ENCODE results near the gene NPBWR2.
A peak's percentile ranks its signal among the peaks of the same experiment; 100 is the strongest.
"Not testable (repeated sequence)": the region's sequence is repeated elsewhere in the genome, so short reads cannot be mapped to it uniquely, and the experiment has no call there.

NPBWR2 gene

DNA sequence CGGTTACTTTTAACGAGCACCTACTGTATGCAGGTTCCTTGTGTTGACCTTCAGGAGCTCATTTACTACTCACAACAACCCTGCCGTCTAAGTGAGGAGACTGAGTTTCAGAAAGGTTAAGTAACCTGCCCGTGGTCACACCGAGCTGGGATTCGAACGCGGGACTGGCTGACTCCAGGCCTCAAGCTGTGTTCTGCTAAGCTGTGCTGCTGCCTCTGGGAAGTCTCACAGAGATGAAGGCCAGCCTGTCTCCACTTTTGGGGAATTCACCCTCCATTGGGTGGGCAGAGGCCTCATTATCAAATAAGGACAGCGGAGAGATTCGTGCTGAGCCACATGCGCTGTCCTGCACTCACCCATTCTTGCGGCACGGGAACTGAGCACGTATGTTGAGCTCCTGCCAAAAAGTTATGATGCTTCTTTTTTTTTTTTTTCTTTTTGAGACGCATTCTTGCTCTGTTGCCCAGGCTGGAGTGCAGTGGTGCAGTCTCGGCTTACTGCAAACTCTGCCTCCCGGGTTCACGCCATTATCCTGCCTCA, 31.0 kb upstream of the NPBWR2 start:
- no peak overlapping the region for H2AFZ ChIP-seq (ENCODE audit: low read depth, low read length)
- H3K27me3 ChIP-seq (ENCODE audit: insufficient read depth, low read length): no peaks in the 10 kb centered on the region
- H3K36me3 ChIP-seq (ENCODE audit: insufficient read depth, low read length): no peaks in the 10 kb centered on the region
- H3K4me3 ChIP-seq (ENCODE audit: low read length): no peak overlapping the region
- H3K9me3 ChIP-seq (ENCODE audit: low read length): no peaks in the 10 kb centered on the region
- peaks cover 18% of the 10 kb centered on the region for H3K4me1 ChIP-seq (ENCODE audit: insufficient read depth, low read length)

DNA sequence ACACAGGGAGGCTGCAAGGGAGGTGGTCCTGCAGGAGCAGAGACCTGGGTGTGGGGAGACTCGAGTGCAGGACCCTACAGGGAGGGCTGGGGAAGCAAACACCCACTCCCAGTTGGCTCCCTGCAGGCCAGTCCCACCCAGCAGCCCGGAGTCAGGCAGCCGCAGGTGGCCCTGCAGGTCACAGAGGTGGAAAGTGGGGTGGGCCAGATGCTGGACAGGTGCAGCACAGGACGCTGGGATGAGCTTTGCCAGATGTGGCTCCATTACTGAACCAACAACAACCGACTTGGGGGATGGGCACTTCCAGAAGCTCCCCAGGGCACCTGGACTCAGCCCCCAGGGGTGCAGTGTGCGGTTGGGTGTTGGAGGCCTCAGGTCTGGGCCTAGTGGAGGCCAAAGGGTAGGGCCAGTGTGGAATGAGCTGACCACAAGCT, 30.2 kb upstream of the NPBWR2 start:
- no peaks in the 10 kb centered on the region for H3K9me3 ChIP-seq (ENCODE audit: low read length)

GRCh38 chr20:64136004-64136710, 28.8 kb upstream of the NPBWR2 start:
- Histone ChIP-seq H2AFZ (ENCODE audit: low read depth, low read length) (no peak overlapping the region), H3K9me3 (ENCODE audit: low read length) (no peaks in the 10 kb centered on the region)

More for the DNA sequence above, 30.2 kb upstream of the NPBWR2 start:
- Histone ChIP-seq H3K4me1 (ENCODE audit: insufficient read depth, low read length) (peaks cover 18% of the 10 kb centered on the region), H2AFZ (ENCODE audit: low read depth, low read length) (no peak overlapping the region), H3K27me3 (ENCODE audit: insufficient read depth, low read length) (no peaks in the 10 kb centered on the region), H3K36me3 (ENCODE audit: insufficient read depth, low read length) (no peaks in the 10 kb centered on the region), H3K4me3 (ENCODE audit: low read length) (no peak overlapping the region)

GRCh38 chr20:64134744-64135143, 27.4 kb upstream of the NPBWR2 start:
- H3K4me1 ChIP-seq (ENCODE audit: insufficient read depth, low read length); H3K9me3 ChIP-seq (ENCODE audit: low read length); H3K36me3 ChIP-seq (ENCODE audit: insufficient read depth, low read length); H2AFZ ChIP-seq (ENCODE audit: low read depth, low read length); H3K27me3 ChIP-seq (ENCODE audit: insufficient read depth, low read length); H3K4me3 ChIP-seq (ENCODE audit: low read length): not testable (repeated sequence)

More at GRCh38 chr20:64136004-64136710, 28.8 kb upstream of the NPBWR2 start:
- Histone ChIP-seq H3K4me1 (ENCODE audit: insufficient read depth, low read length) (peaks cover 16% of the 10 kb centered on the region), H3K27me3 (ENCODE audit: insufficient read depth, low read length) (no peaks in the 10 kb centered on the region), H3K4me3 (ENCODE audit: low read length) (no peak overlapping the region), H3K36me3 (ENCODE audit: insufficient read depth, low read length) (no peaks in the 10 kb centered on the region)

GRCh38 chr20:64133951-64134407, 26.6 kb upstream of the NPBWR2 start:
- H3K36me3 ChIP-seq (ENCODE audit: insufficient read depth, low read length): no peaks in the 10 kb centered on the region
- no peaks in the 10 kb centered on the region for H3K27me3 ChIP-seq (ENCODE audit: insufficient read depth, low read length)
- H3K9me3 ChIP-seq (ENCODE audit: low read length): no peaks in the 10 kb centered on the region
- no peaks in the 10 kb centered on the region for H3K4me1 ChIP-seq (ENCODE audit: insufficient read depth, low read length)
- H2AFZ ChIP-seq (ENCODE audit: low read depth, low read length): no peak overlapping the region
- H3K4me3 ChIP-seq (ENCODE audit: low read length): no peak overlapping the region

DNA sequence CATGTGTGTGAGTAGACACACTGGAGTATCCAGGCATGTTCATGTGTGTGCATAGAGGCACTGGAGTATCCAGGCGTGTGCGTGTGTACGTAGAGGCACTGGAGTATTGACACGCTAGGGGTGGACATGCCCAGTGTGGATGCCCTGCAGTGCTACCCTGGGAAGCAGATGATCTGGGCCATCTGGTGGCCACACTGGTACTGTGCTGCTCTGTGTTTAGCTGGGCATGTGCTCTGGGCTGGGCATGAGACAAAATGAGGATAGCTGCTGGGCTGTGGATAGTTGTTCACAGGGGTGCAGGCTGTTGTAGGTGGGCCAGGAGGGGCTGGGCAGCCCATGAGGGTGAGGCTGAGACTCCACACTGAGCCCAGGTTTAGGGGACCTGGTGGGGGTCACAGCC, 24.0 kb upstream of the NPBWR2 start:
- no peaks in the 10 kb centered on the region for H3K27me3 ChIP-seq (ENCODE audit: insufficient read depth, low read length)
- H3K4me3 ChIP-seq (ENCODE audit: low read length): no peak overlapping the region
- no peaks in the 10 kb centered on the region for H3K9me3 ChIP-seq (ENCODE audit: low read length)
- H2AFZ ChIP-seq (ENCODE audit: low read depth, low read length): no peak overlapping the region
- no peaks in the 10 kb centered on the region for H3K4me1 ChIP-seq (ENCODE audit: insufficient read depth, low read length)
- H3K36me3 ChIP-seq (ENCODE audit: insufficient read depth, low read length): no peaks in the 10 kb centered on the region

GRCh38 chr20:64130876-64131275, 23.5 kb upstream of the NPBWR2 start:
- Histone ChIP-seq H3K27me3 (ENCODE audit: insufficient read depth, low read length) (no peaks in the 10 kb centered on the region), H3K4me3 (ENCODE audit: low read length) (no peak overlapping the region), H3K4me1 (ENCODE audit: insufficient read depth, low read length) (no peaks in the 10 kb centered on the region), H3K9me3 (ENCODE audit: low read length) (no peaks in the 10 kb centered on the region), H2AFZ (ENCODE audit: low read depth, low read length) (no peak overlapping the region), H3K36me3 (ENCODE audit: insufficient read depth, low read length) (no peaks in the 10 kb centered on the region)

GRCh38 chr20:64130271-64130670, 22.9 kb upstream of the NPBWR2 start:
- H2AFZ ChIP-seq (ENCODE audit: low read depth, low read length): no peak overlapping the region
- no peaks in the 10 kb centered on the region for H3K27me3 ChIP-seq (ENCODE audit: insufficient read depth, low read length)
- H3K36me3 ChIP-seq (ENCODE audit: insufficient read depth, low read length): no peaks in the 10 kb centered on the region
- no peaks in the 10 kb centered on the region for H3K4me1 ChIP-seq (ENCODE audit: insufficient read depth, low read length)
- H3K4me3 ChIP-seq (ENCODE audit: low read length): no peak overlapping the region
- no peaks in the 10 kb centered on the region for H3K9me3 ChIP-seq (ENCODE audit: low read length)

GRCh38 chr20:64129146-64129782, 21.9 kb upstream of the NPBWR2 start:
- Histone ChIP-seq H3K4me3 (ENCODE audit: low read length) (no peak overlapping the region), H3K27me3 (ENCODE audit: insufficient read depth, low read length) (no peaks in the 10 kb centered on the region), H2AFZ (ENCODE audit: low read depth, low read length) (no peak overlapping the region), H3K9me3 (ENCODE audit: low read length) (no peaks in the 10 kb centered on the region), H3K4me1 (ENCODE audit: insufficient read depth, low read length) (no peaks in the 10 kb centered on the region), H3K36me3 (ENCODE audit: insufficient read depth, low read length) (no peaks in the 10 kb centered on the region)

DNA sequence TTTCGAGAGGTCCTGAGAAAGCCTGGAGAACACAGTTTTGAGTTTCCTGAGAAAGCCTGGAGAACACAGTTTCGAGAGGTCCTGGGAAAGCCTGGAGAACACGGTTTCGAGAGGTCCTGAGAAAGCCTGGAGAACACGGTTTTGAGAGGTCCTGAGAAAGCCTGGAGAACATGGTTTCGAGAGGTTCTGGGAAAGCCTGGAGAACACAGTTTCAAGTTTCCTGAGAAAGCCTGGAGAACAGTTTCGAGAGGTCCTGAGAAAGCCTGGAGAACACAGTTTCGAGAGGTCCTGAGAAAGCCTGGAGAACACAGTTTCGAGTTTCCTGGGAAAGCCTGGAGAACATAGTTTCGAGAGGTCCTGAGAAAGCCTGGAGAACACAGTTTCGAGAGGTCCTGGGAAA, 16.2 kb upstream of the NPBWR2 start:
- H3K27me3 ChIP-seq (ENCODE audit: insufficient read depth, low read length); H2AFZ ChIP-seq (ENCODE audit: low read depth, low read length); H3K36me3 ChIP-seq (ENCODE audit: insufficient read depth, low read length); H3K4me3 ChIP-seq (ENCODE audit: low read length); H3K9me3 ChIP-seq (ENCODE audit: low read length); H3K4me1 ChIP-seq (ENCODE audit: insufficient read depth, low read length): not testable (repeated sequence)

- H3K4me1 ChIP-seq (ENCODE audit: insufficient read depth, low read length); H3K36me3 ChIP-seq (ENCODE audit: insufficient read depth, low read length); H3K9me3 ChIP-seq (ENCODE audit: low read length); H3K27me3 ChIP-seq (ENCODE audit: insufficient read depth, low read length); H3K4me3 ChIP-seq (ENCODE audit: low read length); H2AFZ ChIP-seq (ENCODE audit: low read depth, low read length): not testable (repeated sequence)
Observed at GRCh38 chr20:64122927-64123326, 15.6 kb upstream of the NPBWR2 start.

- Histone ChIP-seq H2AFZ (ENCODE audit: low read depth, low read length) (no peak overlapping the region), H3K27me3 (ENCODE audit: insufficient read depth, low read length) (no peaks in the 10 kb centered on the region), H3K4me3 (ENCODE audit: low read length) (no peak overlapping the region), H3K4me1 (ENCODE audit: insufficient read depth, low read length) (no peaks in the 10 kb centered on the region), H3K9me3 (ENCODE audit: low read length) (no peaks in the 10 kb centered on the region), H3K36me3 (ENCODE audit: insufficient read depth, low read length) (no peaks in the 10 kb centered on the region)
Observed at GRCh38 chr20:64121586-64121985, 14.2 kb upstream of the NPBWR2 start.

GRCh38 chr20:64119681-64120341, 12.4 kb upstream of the NPBWR2 start:
- no peak overlapping the region for H3K4me3 ChIP-seq (ENCODE audit: low read length)
- peak overlapping the region; percentile 32 for H2AFZ ChIP-seq (ENCODE audit: low read depth, low read length)
- H3K9me3 ChIP-seq (ENCODE audit: low read length): no peaks in the 10 kb centered on the region
- H3K4me1 ChIP-seq (ENCODE audit: insufficient read depth, low read length): no peaks in the 10 kb centered on the region
- H3K36me3 ChIP-seq (ENCODE audit: insufficient read depth, low read length): no peaks in the 10 kb centered on the region
- H3K27me3 ChIP-seq (ENCODE audit: insufficient read depth, low read length): peaks cover under 1% of the 10 kb centered on the region
